GM12878 (cell line): ENCODE data around the gene LIMS2. TPM values are rescaled to one million over a fixed set of nuclear protein-coding genes. Genes with fewer than 3 reads are reported as not detected.

Experiments
- FOXK2 ChIP-seq: fragments of 450-650 bp; IDR thresholded peaks from 2 replicates; pipeline ENCODE4 v1.6.1; 2017; ENCODE audit warnings: mild to moderate bottlenecking, moderate library complexity
- GATAD2B ChIP-seq: fragments of 450-650 bp; conservative IDR thresholded peaks from 2 replicates; pipeline ENCODE4 v1.6.1; 2017; ENCODE audit warnings: low read depth, mild to moderate bottlenecking, moderate library complexity
- RBBP5 ChIP-seq: fragments of 200-600 bp; sonication (generic); conservative IDR thresholded peaks from 2 replicates; pipeline ENCODE4 v1.6.1; 2016
- SMAD5 ChIP-seq: IDR thresholded peaks from 2 replicates; pipeline ENCODE4 v1.6.1; 2016; ENCODE audit warnings: antibody characterized with exemption, low read depth
- SUPT20H ChIP-seq: IDR thresholded peaks from 2 replicates; pipeline ENCODE4 v1.6.1; 2011; ENCODE audit warnings: low read depth, mild to moderate bottlenecking, low read length, moderate library complexity, borderline replicate concordance; ENCODE audit not compliant: control insufficient read depth
- polyA plus RNA-seq, 11 experiments: library from polyadenylated mRNA; depleted of rRNA in 4 of 11; unstranded in 6 of 11; stranded (reverse) in 5 of 11; fragments of >200 nt; fragmentation: Nextera tagmentation in 4 of 11; fragmentation: Illumina TruSeq in 1 of 11; extraction: Ambion mirVana in 4 of 11; extraction: Trizol in 1 of 11; gene quantifications; 1 replicate in 1 of 11; 2 replicates in 10 of 11; pipeline versions ENCODE4 v1.2.1 to v1.2.3, GENCODE V29; 2011 to 2016; ENCODE audit warnings: inconsistent platforms in 2 of 11, missing spikeins in 2 of 11, low read depth in 1 of 11
- total RNA-seq, 4 experiments: library from RNA; depleted of rRNA in 3 of 4; stranded (reverse); fragments of >200 nt in 3 of 4; fragmentation: Illumina TruSeq in 1 of 4; extraction: Trizol in 1 of 4; gene quantifications; 2 replicates each; pipeline versions ENCODE4 v1.2.1 to v1.2.3, GENCODE V29; 2013 to 2021
- TF ChIP-seq, protein P1 (sequence below): fragments of 450-650 bp; IDR thresholded peaks from 2 replicates; pipeline ENCODE4 v1.6.1; 2017; ENCODE audit warnings: mild to moderate bottlenecking, moderate library complexity
- TF ChIP-seq, protein P2 (sequence below): fragments of 150-350 bp; IDR thresholded peaks from 2 replicates; pipeline ENCODE4 v1.6.1; 2016; ENCODE audit warnings: low read depth, low read length
- TF ChIP-seq, protein P3 (sequence below): IDR thresholded peaks from 2 replicates; pipeline ENCODE4 v1.6.1; 2012; ENCODE audit warnings: low read length, inconsistent platforms

The LIMS2 gene
- total and polyA plus RNA-seq, 10 of the 15 experiments (the other 5 are each of a cell fraction or from before 2014, with no cell fraction given), result 0.06 to 0.81 (median 0.16) TPM; not detected in 2

DNA sequence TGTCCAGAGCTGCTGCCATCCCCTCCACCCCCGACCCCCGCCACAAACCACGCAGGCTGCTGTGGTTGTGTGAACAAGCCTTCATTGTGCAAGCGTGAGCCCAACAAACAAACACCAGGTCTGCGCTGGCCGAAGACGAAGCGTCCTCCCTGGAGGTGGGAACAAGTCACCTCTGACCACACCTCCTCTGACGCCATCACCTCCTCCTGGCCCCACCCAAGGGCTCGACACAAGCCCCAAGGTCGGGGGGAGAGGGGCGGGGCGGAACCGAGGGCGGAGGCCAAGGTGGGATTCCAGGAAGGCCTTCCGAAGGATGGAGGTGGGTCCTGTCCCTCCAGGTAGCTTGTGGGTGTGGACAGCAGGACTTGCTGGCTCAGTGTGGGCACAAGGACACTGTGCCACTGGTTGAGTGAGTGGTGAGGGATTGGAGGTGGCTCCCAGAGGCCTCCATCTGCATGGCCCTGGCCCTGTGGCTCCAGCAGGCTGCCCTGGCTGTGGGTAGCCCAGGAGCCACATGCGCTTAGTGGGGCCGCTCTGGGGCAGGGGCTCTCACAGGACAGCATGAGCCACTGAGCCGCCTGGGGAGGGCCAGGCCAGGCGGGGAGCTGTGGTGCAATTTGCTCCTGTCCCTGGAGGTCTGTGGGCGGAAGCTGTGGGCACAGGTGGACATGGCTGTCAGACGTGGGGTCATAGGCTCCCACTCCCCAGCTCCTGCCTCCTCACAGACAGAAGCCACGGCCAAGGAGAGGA is 36.8 kb downstream of the LIMS2 start (continued):
- TF ChIP-seq SUPT20H, result no peak
- no peak for TF ChIP-seq RBBP5
- TF ChIP-seq GATAD2B, result no peak
- TF ChIP-seq, protein P1, sequence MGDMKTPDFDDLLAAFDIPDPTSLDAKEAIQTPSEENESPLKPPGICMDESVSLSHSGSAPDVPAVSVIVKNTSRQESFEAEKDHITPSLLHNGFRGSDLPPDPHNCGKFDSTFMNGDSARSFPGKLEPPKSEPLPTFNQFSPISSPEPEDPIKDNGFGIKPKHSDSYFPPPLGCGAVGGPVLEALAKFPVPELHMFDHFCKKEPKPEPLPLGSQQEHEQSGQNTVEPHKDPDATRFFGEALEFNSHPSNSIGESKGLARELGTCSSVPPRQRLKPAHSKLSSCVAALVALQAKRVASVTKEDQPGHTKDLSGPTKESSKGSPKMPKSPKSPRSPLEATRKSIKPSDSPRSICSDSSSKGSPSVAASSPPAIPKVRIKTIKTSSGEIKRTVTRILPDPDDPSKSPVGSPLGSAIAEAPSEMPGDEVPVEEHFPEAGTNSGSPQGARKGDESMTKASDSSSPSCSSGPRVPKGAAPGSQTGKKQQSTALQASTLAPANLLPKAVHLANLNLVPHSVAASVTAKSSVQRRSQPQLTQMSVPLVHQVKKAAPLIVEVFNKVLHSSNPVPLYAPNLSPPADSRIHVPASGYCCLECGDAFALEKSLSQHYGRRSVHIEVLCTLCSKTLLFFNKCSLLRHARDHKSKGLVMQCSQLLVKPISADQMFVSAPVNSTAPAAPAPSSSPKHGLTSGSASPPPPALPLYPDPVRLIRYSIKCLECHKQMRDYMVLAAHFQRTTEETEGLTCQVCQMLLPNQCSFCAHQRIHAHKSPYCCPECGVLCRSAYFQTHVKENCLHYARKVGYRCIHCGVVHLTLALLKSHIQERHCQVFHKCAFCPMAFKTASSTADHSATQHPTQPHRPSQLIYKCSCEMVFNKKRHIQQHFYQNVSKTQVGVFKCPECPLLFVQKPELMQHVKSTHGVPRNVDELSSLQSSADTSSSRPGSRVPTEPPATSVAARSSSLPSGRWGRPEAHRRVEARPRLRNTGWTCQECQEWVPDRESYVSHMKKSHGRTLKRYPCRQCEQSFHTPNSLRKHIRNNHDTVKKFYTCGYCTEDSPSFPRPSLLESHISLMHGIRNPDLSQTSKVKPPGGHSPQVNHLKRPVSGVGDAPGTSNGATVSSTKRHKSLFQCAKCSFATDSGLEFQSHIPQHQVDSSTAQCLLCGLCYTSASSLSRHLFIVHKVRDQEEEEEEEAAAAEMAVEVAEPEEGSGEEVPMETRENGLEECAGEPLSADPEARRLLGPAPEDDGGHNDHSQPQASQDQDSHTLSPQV, result no peak
- TF ChIP-seq, protein P2, sequence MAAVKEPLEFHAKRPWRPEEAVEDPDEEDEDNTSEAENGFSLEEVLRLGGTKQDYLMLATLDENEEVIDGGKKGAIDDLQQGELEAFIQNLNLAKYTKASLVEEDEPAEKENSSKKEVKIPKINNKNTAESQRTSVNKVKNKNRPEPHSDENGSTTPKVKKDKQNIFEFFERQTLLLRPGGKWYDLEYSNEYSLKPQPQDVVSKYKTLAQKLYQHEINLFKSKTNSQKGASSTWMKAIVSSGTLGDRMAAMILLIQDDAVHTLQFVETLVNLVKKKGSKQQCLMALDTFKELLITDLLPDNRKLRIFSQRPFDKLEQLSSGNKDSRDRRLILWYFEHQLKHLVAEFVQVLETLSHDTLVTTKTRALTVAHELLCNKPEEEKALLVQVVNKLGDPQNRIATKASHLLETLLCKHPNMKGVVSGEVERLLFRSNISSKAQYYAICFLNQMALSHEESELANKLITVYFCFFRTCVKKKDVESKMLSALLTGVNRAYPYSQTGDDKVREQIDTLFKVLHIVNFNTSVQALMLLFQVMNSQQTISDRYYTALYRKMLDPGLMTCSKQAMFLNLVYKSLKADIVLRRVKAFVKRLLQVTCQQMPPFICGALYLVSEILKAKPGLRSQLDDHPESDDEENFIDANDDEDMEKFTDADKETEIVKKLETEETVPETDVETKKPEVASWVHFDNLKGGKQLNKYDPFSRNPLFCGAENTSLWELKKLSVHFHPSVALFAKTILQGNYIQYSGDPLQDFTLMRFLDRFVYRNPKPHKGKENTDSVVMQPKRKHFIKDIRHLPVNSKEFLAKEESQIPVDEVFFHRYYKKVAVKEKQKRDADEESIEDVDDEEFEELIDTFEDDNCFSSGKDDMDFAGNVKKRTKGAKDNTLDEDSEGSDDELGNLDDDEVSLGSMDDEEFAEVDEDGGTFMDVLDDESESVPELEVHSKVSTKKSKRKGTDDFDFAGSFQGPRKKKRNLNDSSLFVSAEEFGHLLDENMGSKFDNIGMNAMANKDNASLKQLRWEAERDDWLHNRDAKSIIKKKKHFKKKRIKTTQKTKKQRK, result no peak
- TF ChIP-seq, protein P3, sequence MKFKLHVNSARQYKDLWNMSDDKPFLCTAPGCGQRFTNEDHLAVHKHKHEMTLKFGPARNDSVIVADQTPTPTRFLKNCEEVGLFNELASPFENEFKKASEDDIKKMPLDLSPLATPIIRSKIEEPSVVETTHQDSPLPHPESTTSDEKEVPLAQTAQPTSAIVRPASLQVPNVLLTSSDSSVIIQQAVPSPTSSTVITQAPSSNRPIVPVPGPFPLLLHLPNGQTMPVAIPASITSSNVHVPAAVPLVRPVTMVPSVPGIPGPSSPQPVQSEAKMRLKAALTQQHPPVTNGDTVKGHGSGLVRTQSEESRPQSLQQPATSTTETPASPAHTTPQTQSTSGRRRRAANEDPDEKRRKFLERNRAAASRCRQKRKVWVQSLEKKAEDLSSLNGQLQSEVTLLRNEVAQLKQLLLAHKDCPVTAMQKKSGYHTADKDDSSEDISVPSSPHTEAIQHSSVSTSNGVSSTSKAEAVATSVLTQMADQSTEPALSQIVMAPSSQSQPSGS, result no peak
- no peak for TF ChIP-seq SMAD5
- TF ChIP-seq FOXK2, result no peak
